ENCODE results near the gene PTPN9. TPM values are rescaled to one million over a fixed set of nuclear protein-coding genes. Genes with fewer than 3 reads are reported as not detected.
"Not testable (repeated sequence)": the region's sequence is repeated elsewhere in the genome, so short reads cannot be mapped to it uniquely, and the experiment has no call there.

The PTPN9 gene
- polyA plus RNA-seq, 4 donors = 43.5 to 47.8 (median 47.1) TPM

GRCh38 chr15:75455424-75455981 is 123.6 kb downstream of the PTPN9 start:
- peak; percentile 81 to 85 (median 82) for DNase-seq (ENCODE audit: low read depth in 4 of 4, low spot score in 3 of 4)

- peak in 3 of 4 donors; percentile 40 to 63 (median 62) for DNase-seq (ENCODE audit: low read depth in 4 of 4, low spot score in 3 of 4)
These were observed 124.4 kb downstream of the PTPN9 start for GRCh38 chr15:75454471-75455378.

- peak; percentile 99 to 100 (median 100) for DNase-seq (ENCODE audit: low read depth in 4 of 4, low spot score in 3 of 4)
These were observed 125.2 kb downstream of the PTPN9 start for GRCh38 chr15:75453703-75454470.

GRCh38 chr15:75452865-75453702 is 126.0 kb downstream of the PTPN9 start:
- peak in 3 of 4 donors; percentile 23 to 35 (median 31) for DNase-seq (ENCODE audit: low read depth in 4 of 4, low spot score in 3 of 4)

GRCh38 chr15:75452364-75452864 is 126.7 kb downstream of the PTPN9 start:
- peak; percentile 60 to 72 (median 68) for DNase-seq (ENCODE audit: low read depth in 4 of 4, low spot score in 3 of 4)

GRCh38 chr15:75451674-75452363 is 127.3 kb downstream of the PTPN9 start, which contains the start of gene SIN3A:
Gene SIN3A, minus strand, starts transcription at chr15:75451690. Its CDS starts 21,315 bp downstream, at chr15:75430375.
- DNase-seq (ENCODE audit: low read depth in 4 of 4, low spot score in 3 of 4) = peak; percentile 94 to 100 (median 100)

- no peak for DNase-seq (ENCODE audit: low read depth in 4 of 4, low spot score in 3 of 4)
These were observed 127.9 kb downstream of the PTPN9 start for GRCh38 chr15:75451202-75451673.

- DNase-seq (ENCODE audit: low read depth in 4 of 4, low spot score in 3 of 4) = peak; percentile 89 to 93 (median 92)
These were observed 128.6 kb downstream of the PTPN9 start for GRCh38 chr15:75450307-75451201.

GRCh38 chr15:75449585-75450306 is 129.4 kb downstream of the PTPN9 start:
- DNase-seq (ENCODE audit: low read depth in 4 of 4, low spot score in 3 of 4) = no peak

- DNase-seq (ENCODE audit: low read depth in 4 of 4, low spot score in 3 of 4) = not testable (repeated sequence)
These were observed 130.9 kb downstream of the PTPN9 start for GRCh38 chr15:75448171-75448570.

GRCh38 chr15:75446151-75446550 is 133.0 kb downstream of the PTPN9 start:
- no peak for DNase-seq (ENCODE audit: low read depth in 4 of 4, low spot score in 3 of 4)

- not testable (repeated sequence) for DNase-seq (ENCODE audit: low read depth in 4 of 4, low spot score in 3 of 4)
These were observed 133.8 kb downstream of the PTPN9 start for GRCh38 chr15:75445324-75445723.

- DNase-seq (ENCODE audit: low read depth in 4 of 4, low spot score in 3 of 4) = not testable (repeated sequence)
These were observed 135.1 kb downstream of the PTPN9 start for GRCh38 chr15:75443972-75444453.

GRCh38 chr15:75437721-75438120 is 141.4 kb downstream of the PTPN9 start:
- DNase-seq (ENCODE audit: low read depth in 4 of 4, low spot score in 3 of 4) = no peak

- no peak for DNase-seq (ENCODE audit: low read depth in 4 of 4, low spot score in 3 of 4)
These were observed 142.2 kb downstream of the PTPN9 start for GRCh38 chr15:75436881-75437280.

- DNase-seq (ENCODE audit: low read depth in 4 of 4, low spot score in 3 of 4) = no peak
These were observed 147.4 kb downstream of the PTPN9 start for GRCh38 chr15:75431682-75432081.

- no peak for DNase-seq (ENCODE audit: low read depth in 4 of 4, low spot score in 3 of 4)
These were observed 147.8 kb downstream of the PTPN9 start for GRCh38 chr15:75431270-75431669.

Measured in right renal pelvis (tissue), 4 donors.